ENCODE measurements around the gene PCDHA10.
"Not testable (repeated sequence)": the region's sequence is repeated elsewhere in the genome, so short reads cannot be mapped to it uniquely, and the experiment has no call there.

Gene PCDHA10

DNA sequence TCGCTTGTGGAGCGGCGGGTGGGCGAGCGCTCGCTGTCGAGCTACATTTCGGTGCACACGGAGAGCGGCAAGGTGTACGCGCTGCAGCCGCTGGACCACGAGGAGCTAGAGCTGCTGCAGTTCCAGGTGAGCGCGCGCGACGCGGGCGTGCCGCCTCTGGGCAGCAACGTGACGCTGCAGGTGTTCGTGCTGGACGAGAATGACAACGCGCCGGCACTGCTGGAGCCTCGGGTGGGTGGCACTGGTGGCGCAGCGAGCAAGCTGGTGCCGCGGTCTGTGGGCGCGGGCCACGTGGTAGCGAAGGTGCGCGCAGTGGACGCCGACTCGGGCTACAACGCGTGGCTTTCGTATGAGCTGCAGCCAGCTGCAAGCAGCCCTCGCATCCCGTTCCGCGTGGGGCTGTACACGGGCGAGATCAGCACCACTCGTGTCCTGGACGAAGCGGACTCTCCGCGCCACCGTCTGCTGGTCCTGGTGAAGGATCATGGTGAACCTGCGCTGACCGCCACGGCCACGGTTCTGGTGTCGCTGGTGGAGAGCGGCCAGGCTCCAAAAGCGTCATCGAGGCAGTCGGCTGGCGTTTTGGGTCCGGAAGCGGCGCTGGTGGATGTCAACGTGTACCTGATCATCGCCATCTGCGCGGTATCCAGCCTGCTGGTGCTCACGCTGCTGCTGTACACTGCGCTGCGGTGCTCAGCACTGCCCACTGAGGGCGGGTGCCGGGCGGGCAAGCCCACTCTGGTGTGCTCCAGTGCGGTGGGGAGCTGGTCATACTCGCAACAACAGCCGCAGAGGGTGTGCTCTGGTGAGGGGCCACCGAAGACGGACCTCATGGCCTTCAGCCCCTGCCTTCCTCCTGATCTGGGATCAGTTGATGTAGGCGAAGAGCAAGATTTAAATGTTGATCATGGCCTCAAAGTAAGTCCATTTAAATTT, 12.6 kb upstream of the PCDHA10 start:
- DNase-seq = no peak

DNA sequence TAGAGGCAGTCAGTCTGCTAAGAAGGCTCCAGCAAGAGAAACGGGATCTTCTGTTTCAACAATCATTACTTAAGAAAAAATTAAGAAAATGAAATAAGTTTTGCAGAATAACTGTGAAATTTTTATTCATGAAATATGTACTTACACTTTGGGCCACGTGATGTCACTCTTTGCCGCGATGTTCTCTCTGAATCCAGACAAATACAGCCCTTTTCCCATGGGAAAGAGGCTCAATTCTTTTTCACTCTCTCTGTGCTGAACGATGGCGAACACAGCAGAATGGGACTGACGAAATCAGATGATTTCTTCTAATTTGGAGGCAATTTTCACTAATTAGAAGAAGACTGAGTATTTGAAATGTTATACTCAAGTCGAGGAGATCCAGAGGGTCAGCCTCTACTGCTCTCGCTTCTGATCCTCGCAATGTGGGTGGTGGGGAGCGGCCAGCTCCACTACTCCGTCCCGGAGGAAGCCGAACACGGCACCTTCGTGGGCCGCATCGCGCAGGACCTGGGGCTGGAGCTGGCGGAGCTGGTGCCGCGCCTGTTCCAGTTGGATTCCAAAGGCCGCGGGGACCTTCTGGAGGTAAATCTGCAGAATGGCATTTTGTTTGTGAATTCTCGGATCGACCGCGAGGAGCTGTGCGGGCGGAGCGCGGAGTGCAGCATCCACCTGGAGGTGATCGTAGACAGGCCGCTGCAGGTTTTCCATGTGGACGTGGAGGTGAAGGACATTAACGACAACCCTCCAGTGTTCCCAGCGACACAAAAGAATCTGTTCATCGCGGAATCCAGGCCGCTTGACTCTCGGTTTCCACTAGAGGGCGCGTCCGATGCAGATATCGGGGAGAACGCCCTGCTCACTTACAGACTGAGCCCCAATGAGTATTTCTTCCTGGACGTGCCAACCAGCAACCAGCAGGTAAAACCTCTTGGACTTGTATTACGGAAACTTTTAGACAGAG, 7.3 kb upstream of the PCDHA10 start, which contains the start of gene PCDHA9:
TSS of gene PCDHA9 (plus strand) at position 244 of the 964 bp plus-strand sequence. CDS start at position 358, 114 bp downstream.
- DNase-seq = not testable (repeated sequence)

DNA sequence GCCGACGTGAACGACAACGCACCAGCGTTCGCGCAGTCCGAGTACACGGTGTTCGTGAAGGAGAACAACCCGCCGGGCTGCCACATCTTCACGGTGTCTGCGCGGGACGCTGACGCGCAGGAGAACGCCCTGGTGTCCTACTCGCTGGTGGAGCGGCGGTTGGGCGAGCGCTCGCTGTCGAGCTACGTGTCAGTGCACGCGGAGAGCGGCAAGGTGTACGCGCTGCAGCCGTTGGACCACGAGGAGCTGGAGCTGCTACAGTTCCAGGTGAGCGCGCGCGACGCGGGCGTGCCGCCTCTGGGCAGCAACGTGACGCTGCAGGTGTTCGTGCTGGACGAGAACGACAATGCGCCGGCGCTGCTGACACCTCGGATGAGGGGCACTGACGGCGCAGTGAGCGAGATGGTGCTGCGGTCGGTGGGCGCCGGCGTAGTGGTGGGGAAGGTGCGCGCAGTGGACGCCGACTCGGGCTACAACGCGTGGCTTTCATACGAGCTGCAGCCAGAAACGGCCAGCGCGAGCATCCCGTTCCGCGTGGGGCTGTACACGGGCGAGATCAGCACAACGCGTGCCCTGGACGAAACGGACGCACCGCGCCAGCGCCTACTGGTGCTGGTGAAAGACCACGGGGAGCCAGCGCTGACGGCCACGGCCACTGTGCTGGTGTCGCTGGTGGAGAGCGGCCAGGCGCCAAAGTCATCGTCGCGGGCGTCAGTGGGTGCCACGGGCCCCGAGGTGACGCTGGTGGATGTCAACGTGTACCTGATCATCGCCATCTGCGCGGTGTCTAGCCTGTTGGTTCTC, 5.7 kb upstream of the PCDHA10 start:
- not testable (repeated sequence) for DNase-seq

DNA sequence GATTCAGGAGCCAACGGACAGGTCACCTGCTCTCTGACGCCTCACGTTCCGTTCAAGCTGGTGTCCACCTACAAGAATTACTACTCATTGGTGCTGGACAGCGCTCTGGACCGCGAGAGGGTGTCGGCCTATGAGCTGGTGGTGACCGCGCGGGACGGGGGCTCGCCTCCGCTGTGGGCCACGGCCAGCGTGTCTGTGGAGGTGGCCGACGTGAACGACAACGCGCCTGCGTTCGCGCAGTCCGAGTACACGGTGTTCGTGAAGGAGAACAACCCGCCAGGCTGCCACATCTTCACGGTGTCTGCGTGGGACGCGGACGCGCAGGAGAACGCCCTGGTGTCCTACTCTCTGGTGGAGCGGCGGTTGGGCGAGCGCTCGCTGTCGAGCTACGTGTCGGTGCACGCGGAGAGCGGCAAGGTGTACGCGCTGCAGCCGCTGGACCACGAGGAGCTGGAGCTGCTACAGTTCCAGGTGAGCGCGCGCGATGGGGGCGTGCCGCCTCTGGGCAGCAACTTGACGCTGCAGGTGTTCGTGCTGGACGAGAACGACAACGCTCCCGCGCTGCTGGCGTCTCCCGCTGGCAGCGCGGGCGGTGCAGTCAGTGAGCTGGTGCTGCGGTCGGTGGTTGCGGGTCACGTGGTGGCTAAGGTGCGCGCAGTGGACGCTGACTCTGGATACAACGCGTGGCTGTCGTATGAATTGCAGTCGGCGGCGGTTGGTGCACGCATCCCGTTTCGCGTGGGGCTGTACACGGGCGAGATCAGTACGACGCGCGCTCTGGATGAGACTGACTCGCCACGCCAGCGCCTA, 1.7 kb downstream of the PCDHA10 start:
- DNase-seq = no peak

DNA sequence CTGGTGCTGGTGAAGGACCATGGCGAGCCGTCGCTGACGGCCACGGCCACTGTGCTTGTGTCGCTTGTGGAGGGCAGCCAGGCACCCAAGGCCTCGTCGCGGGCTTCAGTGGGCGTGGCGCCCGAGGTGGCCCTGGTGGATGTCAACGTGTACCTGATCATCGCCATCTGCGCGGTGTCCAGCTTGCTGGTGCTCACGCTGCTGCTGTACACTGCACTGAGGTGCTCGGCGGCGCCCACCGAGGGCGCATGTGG, 2.2 kb downstream of the PCDHA10 start:
- DNase-seq = no peak

DNA sequence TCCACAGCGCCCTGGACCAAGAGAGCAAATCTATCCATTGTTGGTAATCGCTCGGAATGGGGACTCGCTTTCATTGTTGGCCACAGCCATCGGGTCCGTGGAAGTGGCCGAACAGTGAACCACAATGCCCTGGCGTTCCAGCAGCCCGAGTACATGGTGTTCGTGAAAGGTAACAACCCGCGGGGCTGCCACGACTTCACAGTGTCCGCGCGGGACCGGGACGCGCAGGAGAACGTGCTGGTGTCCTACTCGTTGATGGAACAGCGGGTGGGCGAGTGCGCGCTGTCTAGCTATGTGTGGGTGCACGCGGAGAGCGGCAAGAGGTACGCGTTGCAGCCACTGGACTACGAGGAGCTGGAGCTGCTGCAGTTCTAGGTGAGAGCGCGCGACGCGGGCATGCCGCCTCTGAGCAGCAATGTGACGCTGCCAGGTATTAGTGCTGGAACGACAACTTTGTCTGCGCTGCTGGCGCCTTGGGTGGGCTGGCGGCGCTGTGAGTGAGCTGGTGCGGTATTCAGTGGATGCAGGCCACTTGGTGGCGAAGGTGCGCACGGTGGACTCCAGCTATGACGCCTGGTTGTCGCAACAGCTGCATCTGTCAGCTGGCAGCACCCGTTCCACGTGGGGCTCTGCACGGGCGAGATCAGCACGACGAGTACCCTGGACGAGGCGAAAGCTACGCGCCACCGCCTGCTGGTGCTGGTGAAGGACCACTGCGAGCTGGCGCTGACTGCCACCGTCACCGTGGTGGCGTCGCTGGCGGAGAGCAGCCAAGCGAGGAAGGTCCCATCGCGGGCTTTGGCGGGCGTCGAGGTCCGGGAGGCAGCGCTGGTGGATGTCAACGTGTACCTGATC, 7.0 kb downstream of the PCDHA10 start:
- DNase-seq = no peak

DNA sequence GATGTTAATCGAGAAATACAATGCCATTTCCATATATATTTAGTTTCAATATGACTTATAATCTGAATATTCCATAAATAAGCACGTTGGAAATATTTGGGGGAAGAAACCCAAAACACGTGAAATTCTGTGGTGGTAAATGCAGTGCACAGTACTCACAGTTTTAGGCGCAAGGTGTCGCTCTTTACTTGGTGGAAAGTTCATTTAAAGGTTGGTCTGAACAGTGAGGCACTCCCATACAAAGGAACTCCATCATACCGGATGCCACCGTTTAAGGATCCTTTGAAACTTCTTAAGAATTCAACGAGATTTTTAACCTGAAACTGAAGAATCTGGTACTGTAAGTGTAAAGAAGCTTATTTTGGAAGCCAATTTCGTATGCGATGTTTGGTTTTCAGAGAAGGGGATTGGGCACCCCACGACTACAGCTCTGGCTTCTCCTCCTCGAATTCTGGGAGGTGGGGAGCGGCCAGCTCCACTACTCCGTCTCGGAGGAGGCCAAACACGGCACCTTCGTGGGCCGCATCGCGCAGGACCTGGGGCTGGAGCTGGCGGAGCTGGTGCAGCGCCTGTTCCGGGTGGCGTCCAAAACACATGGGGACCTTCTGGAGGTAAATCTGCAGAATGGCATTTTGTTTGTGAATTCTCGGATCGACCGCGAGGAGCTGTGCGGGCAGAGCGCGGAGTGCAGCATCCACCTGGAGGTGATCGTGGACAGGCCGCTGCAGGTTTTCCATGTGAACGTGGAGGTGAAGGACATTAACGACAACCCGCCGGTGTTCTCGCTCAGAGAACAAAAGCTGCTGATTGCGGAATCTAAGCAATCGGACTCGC, 13.2 kb downstream of the PCDHA10 start, which contains the start of gene PCDHA11:
TSS of gene PCDHA11 (plus strand) at position 237 of the 834 bp plus-strand sequence. CDS start at position 384, 147 bp downstream.
- no peak for DNase-seq

DNA sequence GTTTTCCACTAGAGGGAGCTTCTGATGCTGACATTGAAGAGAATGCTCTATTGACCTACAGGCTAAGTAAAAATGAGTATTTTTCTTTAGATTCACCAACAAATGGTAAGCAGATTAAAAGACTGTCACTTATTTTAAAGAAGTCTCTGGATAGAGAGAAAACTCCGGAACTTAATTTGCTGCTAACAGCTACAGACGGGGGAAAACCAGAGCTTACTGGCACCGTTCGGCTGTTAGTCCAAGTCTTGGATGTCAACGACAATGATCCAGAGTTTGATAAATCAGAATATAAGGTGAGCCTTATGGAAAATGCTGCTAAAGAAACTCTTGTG, 13.8 kb downstream of the PCDHA10 start:
- DNase-seq = no peak

DNA sequence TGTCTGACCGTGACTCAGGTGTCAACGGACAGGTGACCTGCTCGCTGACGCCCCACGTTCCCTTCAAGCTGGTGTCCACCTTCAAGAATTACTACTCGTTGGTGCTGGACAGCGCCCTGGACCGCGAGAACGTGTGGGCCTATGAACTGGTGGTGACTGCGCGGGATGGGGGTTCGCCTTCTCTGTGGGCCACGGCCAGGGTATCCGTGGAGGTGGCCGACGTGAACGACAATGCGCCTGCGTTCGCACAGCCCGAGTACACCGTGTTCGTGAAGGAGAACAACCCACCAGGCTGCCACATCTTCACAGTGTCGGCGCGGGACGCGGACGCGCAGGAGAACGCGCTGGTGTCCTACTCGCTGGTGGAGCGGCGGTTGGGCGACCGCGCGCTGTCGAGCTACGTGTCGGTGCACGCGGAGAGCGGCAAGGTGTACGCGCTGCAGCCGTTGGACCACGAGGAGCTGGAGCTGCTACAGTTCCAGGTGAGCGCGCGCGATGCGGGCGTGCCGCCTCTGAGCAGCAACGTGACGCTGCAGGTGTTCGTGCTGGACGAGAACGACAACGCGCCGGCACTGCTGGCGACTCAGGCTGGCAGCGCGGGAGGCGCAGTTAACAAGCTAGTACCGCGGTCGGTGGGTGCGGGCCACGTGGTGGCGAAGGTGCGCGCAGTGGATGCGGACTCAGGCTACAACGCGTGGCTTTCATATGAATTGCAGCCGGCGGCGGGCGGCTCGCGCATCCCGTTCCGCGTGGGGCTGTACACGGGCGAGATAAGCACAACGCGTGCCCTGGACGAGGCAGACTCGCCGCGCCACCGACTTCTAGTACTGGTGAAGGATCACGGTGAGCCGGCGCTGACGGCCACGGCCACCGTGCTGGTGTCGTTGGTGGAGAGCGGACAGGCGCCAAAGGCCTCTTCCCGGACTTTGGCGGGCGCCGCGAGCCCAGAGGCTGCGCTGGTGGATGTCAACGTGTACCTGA, 14.8 kb downstream of the PCDHA10 start:
- DNase-seq = no peak

DNA sequence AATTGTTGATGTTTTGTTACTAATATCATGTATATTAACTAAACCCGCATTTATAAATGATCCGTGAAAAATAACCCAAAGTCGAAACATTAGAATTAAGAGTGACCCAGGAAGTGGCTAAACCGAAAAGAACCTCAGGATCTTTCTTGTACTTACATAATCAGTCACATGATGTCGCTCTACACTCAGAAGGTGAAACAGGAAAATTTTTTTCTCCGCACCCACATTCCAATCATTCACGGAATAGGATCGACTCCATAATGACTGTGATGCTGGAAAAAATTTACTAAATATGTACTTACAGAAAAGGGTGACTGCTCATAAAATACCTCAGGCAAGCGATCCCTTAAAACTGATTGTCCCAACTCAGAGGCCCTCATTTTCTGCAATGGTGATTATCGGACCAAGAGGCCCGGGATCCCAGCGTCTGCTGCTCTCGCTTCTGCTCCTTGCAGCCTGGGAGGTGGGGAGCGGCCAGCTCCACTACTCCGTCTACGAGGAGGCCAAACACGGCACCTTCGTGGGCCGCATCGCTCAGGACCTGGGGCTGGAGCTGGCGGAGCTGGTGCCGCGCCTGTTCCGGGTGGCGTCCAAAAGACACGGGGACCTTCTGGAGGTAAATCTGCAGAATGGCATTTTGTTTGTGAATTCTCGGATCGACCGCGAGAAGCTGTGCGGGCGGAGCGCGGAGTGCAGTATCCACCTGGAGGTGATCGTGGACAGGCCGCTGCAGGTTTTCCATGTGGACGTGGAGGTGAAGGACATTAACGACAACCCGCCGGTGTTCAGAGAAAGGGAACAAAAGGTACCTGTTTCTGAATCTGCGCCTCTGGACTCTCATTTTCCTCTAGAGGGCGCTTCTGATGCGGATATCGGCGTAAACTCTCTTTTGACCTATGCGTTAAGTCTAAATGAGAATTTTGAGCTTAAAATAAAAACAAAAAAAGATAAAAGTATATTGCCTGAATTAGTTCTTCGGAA, 19.7 kb downstream of the PCDHA10 start, which contains the start of gene PCDHA12:
TSS of gene PCDHA12 (plus strand) at position 224 of the 981 bp plus-strand sequence. CDS start at position 389, 165 bp downstream.
- DNase-seq = no peak

DNA sequence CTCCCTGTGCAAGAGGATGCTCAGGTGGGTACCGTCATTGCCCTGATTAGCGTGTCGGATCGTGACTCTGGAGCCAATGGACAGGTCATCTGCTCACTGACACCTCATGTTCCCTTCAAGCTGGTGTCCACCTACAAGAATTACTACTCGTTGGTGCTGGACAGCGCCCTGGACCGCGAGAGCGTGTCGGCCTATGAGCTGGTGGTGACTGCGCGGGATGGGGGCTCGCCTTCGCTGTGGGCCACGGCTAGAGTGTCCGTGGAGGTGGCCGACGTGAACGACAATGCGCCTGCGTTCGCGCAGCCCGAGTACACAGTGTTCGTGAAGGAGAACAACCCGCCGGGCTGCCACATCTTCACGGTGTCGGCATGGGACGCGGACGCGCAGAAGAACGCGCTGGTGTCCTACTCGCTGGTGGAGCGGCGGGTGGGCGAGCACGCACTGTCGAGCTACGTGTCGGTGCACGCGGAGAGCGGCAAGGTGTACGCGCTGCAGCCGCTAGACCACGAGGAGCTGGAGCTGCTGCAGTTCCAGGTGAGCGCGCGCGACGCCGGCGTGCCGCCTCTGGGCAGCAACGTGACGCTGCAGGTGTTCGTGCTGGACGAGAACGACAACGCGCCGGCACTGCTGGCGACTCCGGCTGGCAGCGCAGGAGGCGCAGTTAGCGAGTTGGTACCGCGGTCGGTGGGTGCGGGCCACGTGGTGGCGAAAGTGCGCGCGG, 21.0 kb downstream of the PCDHA10 start:
- not testable (repeated sequence) for DNase-seq

DNA sequence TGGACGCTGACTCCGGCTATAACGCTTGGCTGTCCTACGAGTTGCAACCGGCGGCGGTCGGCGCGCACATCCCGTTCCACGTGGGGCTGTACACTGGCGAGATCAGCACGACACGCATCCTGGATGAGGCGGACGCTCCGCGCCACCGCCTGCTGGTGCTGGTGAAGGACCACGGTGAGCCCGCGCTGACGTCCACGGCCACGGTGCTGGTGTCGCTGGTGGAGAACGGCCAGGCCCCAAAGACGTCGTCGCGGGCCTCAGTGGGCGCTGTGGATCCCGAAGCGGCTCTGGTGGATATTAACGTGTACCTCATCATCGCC, 21.5 kb downstream of the PCDHA10 start:
- DNase-seq = no peak

DNA sequence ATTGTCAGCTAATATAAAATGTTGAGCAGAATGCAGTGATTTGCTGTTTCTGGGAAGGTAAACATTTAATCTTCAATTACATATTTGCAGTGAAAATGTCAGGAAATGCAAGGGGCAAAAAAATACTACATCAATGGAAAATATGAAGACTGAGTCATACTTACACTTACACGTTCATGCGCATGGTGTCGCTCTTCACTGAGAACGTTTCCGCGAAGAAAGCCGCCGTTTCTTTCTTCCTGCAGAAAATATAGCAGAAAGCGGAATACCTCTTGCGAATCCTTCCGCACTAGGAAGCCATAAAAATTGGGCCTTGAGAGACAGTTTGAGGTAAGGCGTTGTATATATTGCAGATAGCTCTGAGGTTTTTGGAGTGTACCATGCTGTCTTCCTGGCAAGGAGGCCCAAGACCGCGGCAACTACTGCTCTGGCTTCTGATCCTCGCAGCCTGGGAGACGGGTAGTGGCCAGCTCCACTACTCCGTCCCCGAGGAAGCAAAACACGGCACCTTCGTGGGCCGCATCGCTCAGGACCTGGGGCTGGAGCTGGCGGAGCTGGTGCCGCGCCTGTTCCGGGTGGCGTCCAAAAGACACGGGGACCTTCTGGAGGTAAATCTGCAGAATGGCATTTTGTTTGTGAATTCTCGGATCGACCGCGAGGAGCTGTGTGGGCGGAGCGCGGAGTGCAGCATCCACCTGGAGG, 26.3 kb downstream of the PCDHA10 start, which contains the start of gene PCDHA13:
TSS of gene PCDHA13 (plus strand) at position 236 of the 702 bp plus-strand sequence. CDS start at position 381, 145 bp downstream.
- DNase-seq = no peak

DNA sequence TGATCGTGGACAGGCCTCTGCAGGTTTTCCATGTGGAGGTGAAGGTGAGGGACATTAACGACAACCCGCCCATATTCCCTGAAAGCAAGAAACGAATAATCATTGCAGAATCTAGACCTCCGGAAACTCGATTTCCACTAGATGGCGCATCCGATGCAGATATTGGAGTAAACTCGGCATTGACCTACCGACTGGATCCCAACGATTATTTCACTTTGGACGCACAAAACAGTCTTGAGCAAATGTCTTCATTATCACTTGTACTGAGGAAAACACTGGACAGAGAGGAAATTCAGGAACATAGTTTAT, 26.8 kb downstream of the PCDHA10 start:
- DNase-seq = peak in 1 of 3 experiments; percentile 0

DNA sequence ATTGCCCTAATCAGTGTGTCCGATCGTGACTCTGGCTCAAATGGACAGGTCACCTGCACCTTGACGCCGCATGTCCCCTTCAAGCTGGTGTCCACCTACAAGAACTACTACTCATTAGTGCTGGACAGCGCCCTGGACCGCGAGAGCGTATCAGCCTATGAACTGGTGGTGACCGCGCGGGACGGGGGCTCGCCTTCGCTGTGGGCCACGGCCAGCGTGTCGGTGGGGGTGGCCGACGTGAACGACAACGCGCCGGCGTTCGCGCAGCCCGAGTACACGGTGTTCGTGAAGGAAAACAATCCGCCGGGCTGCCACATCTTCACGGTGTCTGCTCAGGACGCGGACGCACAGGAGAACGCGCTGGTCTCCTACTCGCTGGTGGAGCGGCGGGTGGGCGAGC, 27.7 kb downstream of the PCDHA10 start:
- DNase-seq = no peak
